ENCODE data around the gene GPX3. TPM values are rescaled to one million over a fixed set of nuclear protein-coding genes. Genes with fewer than 3 reads are reported as not detected.

GPX3 gene
- total RNA-seq, 1 donor from 2014 or later, result 5.3 TPM

DNA sequence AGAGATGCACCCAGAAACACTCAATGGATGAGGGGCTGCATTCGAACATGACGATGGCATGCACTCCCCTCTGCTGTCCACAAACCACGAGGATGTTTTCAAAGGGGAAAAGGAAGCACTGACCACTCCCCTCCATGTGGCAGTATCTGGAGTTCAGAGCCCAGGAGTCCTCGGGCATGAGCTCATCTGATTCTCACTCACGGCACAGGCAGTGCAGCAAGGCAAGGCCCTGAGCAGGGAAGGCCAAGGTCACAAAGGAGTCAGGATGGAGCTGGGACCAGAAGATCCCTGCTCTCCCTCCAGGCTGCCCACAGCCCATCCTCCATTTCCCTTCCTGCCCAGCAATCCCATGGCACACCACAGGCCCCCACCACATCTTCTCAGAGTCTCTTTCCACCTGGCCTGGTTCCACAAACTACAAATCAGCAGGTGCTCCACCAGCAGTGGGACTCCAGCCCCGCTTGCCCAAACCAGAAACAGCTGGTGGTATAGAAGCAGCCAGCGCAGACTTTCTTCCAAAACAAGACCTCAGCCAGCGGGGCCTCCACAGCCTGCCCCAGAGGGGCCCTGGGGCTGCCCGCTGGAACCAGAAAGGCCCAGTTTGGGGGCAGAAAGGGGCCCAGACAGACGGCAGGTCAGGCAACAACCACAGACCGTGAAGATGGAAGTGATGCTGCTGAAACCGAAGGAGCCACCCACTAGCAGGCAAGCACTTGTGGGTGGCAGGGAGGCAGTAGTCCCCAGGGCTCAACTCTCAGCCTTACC lies 48.2 kb downstream of the GPX3 start:
- TF ChIP-seq, protein P1, sequence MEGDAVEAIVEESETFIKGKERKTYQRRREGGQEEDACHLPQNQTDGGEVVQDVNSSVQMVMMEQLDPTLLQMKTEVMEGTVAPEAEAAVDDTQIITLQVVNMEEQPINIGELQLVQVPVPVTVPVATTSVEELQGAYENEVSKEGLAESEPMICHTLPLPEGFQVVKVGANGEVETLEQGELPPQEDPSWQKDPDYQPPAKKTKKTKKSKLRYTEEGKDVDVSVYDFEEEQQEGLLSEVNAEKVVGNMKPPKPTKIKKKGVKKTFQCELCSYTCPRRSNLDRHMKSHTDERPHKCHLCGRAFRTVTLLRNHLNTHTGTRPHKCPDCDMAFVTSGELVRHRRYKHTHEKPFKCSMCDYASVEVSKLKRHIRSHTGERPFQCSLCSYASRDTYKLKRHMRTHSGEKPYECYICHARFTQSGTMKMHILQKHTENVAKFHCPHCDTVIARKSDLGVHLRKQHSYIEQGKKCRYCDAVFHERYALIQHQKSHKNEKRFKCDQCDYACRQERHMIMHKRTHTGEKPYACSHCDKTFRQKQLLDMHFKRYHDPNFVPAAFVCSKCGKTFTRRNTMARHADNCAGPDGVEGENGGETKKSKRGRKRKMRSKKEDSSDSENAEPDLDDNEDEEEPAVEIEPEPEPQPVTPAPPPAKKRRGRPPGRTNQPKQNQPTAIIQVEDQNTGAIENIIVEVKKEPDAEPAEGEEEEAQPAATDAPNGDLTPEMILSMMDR (IDR thresholded peaks at IDR 0.05), result no peak
- H3K4me1 Mint-ChIP-seq (ENCODE audit: low read depth), result peaks cover 79% of the 10 kb centered on the region
- no peak for DNase-seq (ENCODE audit: low spot score)
- H3K4me3 Mint-ChIP-seq (ENCODE audit: unreplicated experiment), result no peak overlapping the region
- H3K27me3 Mint-ChIP-seq (ENCODE audit: low read depth), result no peaks in the 10 kb centered on the region
- H3K9me3 Mint-ChIP-seq (ENCODE audit: low read depth), result no peaks in the 10 kb centered on the region
- H3K36me3 Mint-ChIP-seq (ENCODE audit: low read depth), result no peaks in the 10 kb centered on the region
- H3K27ac Mint-ChIP-seq (ENCODE audit: unreplicated experiment), result peak overlapping the region; percentile 77

GRCh38 chr5:151070449-151070848 lies 50.1 kb downstream of the GPX3 start:
- DNase-seq (ENCODE audit: low spot score), result no peak
- TF ChIP-seq, protein P1 (IDR thresholded peaks at IDR 0.05), result no peak
- H3K27me3 Mint-ChIP-seq (ENCODE audit: low read depth), result no peaks in the 10 kb centered on the region
- H3K27ac Mint-ChIP-seq (ENCODE audit: unreplicated experiment), result peak overlapping the region; percentile 67
- H3K9me3 Mint-ChIP-seq (ENCODE audit: low read depth), result no peaks in the 10 kb centered on the region
- H3K4me1 Mint-ChIP-seq (ENCODE audit: low read depth), result peaks cover 74% of the 10 kb centered on the region
- no peak overlapping the region for H3K4me3 Mint-ChIP-seq (ENCODE audit: unreplicated experiment)
- no peaks in the 10 kb centered on the region for H3K36me3 Mint-ChIP-seq (ENCODE audit: low read depth)

DNA sequence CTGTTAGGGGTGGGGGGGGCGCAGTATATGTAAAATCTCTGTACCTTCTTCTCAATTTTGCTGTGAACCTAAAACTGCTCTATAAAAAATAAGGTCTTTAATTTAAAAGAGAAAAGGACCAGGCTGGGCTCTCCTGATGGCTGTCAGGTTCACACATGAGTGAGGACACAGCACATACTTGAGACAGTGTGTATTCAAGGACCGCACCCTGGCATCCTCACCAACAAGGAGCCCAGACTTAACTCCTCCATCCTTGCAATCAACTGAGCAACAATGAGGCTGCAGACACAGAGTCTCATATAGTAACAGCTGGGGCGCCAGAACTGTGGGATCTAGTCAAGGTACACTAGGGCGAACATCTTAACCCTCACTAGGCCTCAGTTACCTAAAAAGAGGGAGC lies 50.6 kb downstream of the GPX3 start:
- peaks cover 75% of the 10 kb centered on the region for H3K4me1 Mint-ChIP-seq (ENCODE audit: low read depth)
- DNase-seq (ENCODE audit: low spot score), result no peak
- H3K27ac Mint-ChIP-seq (ENCODE audit: unreplicated experiment), result peak overlapping the region; percentile 54
- no peaks in the 10 kb centered on the region for H3K36me3 Mint-ChIP-seq (ENCODE audit: low read depth)
- H3K9me3 Mint-ChIP-seq (ENCODE audit: low read depth), result no peaks in the 10 kb centered on the region
- H3K4me3 Mint-ChIP-seq (ENCODE audit: unreplicated experiment), result no peak overlapping the region
- no peaks in the 10 kb centered on the region for H3K27me3 Mint-ChIP-seq (ENCODE audit: low read depth)
- TF ChIP-seq, protein P1 (IDR thresholded peaks at IDR 0.05), result no peak

GRCh38 chr5:151071848-151072629 lies 51.6 kb downstream of the GPX3 start:
- Mint-ChIP-seq H3K4me1 (ENCODE audit: low read depth) (peaks cover 78% of the 10 kb centered on the region), H3K9me3 (ENCODE audit: low read depth) (no peaks in the 10 kb centered on the region), H3K4me3 (ENCODE audit: unreplicated experiment) (no peak overlapping the region), H3K27ac (ENCODE audit: unreplicated experiment) (peak overlapping the region; percentile 95), H3K36me3 (ENCODE audit: low read depth) (no peaks in the 10 kb centered on the region), H3K27me3 (ENCODE audit: low read depth) (no peaks in the 10 kb centered on the region)
- TF ChIP-seq, protein P1 (IDR thresholded peaks at IDR 0.05), result no peak
- DNase-seq (ENCODE audit: low spot score), result no peak

DNA sequence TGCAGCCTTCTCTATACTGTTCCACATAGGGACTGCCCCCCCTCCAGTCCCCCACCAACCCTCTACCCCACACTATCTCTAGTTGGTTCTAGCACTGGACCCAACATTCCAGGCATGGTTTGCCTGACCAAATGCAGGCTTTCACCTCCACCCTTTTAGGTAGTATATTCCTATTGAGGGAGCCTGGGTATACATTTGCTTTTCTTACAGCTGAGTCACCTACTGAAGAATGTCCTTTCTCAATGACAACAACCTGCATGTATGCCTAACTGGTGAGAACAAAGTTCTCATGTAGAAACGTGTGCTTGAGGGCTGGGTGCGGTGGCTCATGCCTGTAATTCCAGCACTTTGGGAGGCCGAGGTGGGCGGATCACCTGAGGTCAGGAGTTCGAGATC lies 52.2 kb downstream of the GPX3 start:
- no peaks in the 10 kb centered on the region for H3K9me3 Mint-ChIP-seq (ENCODE audit: low read depth)

More for the DNA sequence above, 52.2 kb downstream of the GPX3 start:
- DNase-seq (ENCODE audit: low spot score), result no peak
- H3K27ac Mint-ChIP-seq (ENCODE audit: unreplicated experiment), result peak overlapping the region; percentile 95
- H3K36me3 Mint-ChIP-seq (ENCODE audit: low read depth), result no peaks in the 10 kb centered on the region
- TF ChIP-seq, protein P1 (IDR thresholded peaks at IDR 0.05), result no peak
- H3K4me3 Mint-ChIP-seq (ENCODE audit: unreplicated experiment), result no peak overlapping the region
- peaks cover 76% of the 10 kb centered on the region for H3K4me1 Mint-ChIP-seq (ENCODE audit: low read depth)
- no peaks in the 10 kb centered on the region for H3K27me3 Mint-ChIP-seq (ENCODE audit: low read depth)
